Left ventricle myocardium inferior (tissue), 1 donor: ENCODE data around the gene TLN1. TPM values are rescaled to one million over a fixed set of nuclear protein-coding genes. Genes with fewer than 3 reads are reported as not detected.
A peak's percentile ranks its signal among the peaks of the same experiment; 100 is the strongest.

ENCODE experiments used
- DNase-seq: peaks from one replicate; pipeline ENCODE4 v3.0.0-alpha.2; 2020
- H3K27ac ChIP-seq: fragments of 200-600 bp; replicated peaks from 2 replicates; pipeline ENCODE4 v1.8.0; 2021
- H3K27me3 ChIP-seq: fragments of 200-600 bp; 2 replicates; pipeline ENCODE4 v1.8.0; 2021; ENCODE audit warnings: low read depth
- H3K36me3 ChIP-seq: fragments of 200-600 bp; 2 replicates; pipeline ENCODE4 v1.8.0; 2021
- H3K4me1 ChIP-seq: fragments of 200-600 bp; 2 replicates; pipeline ENCODE4 v1.8.0; 2021
- H3K4me3 ChIP-seq: fragments of 200-600 bp; 2 replicates; pipeline ENCODE4 v1.8.0; 2021; ENCODE audit warnings: mild to moderate bottlenecking, moderate library complexity
- H3K9me3 ChIP-seq: fragments of 200-600 bp; replicated peaks from 2 replicates; pipeline ENCODE4 v1.8.0; 2021
- intact Hi-C: fragments of 100-400 bp; cut with micrococcal nuclease; formaldehyde crosslinking; loops from one replicate; pipeline ENCODE4 v1.11.0; 2022
- total RNA-seq: library from RNA; stranded (reverse); fragmentation: NEBNext Ultra II Directional; extraction: Animal tissue kit (Norgen Biotek cat#: 25700); gene quantifications from one replicate; pipeline ENCODE4 v1.2.1, GENCODE V29; 2021
- TF ChIP-seq, protein P1 (sequence below): fragments of 200-600 bp; IDR thresholded peaks from 2 replicates; pipeline ENCODE4 v1.8.0; 2021; ENCODE audit warnings: antibody characterized with exemption, mild to moderate bottlenecking, borderline replicate concordance
- donor health status: DM: no; HTN: yes; CAD: no; lungs with severe emphysema.

TLN1 gene
- total RNA-seq, 1 donor from 2014 or later, result 234 TPM

- H3K4me1 ChIP-seq, result peaks cover 51% of the 10 kb centered on the region
- no peak for DNase-seq
- H3K4me3 ChIP-seq, result no peak within 1 kb of the TSS
- peaks cover 47% of the 10 kb centered on the region for H3K36me3 ChIP-seq
- TF ChIP-seq, protein P1, sequence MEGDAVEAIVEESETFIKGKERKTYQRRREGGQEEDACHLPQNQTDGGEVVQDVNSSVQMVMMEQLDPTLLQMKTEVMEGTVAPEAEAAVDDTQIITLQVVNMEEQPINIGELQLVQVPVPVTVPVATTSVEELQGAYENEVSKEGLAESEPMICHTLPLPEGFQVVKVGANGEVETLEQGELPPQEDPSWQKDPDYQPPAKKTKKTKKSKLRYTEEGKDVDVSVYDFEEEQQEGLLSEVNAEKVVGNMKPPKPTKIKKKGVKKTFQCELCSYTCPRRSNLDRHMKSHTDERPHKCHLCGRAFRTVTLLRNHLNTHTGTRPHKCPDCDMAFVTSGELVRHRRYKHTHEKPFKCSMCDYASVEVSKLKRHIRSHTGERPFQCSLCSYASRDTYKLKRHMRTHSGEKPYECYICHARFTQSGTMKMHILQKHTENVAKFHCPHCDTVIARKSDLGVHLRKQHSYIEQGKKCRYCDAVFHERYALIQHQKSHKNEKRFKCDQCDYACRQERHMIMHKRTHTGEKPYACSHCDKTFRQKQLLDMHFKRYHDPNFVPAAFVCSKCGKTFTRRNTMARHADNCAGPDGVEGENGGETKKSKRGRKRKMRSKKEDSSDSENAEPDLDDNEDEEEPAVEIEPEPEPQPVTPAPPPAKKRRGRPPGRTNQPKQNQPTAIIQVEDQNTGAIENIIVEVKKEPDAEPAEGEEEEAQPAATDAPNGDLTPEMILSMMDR, result no peak
- no peak within 1 kb of the TSS for H3K27ac ChIP-seq
- intact Hi-C loops, result no loop called here
- H3K9me3 ChIP-seq, result no peaks in the 10 kb centered on the region
- H3K27me3 ChIP-seq, result no peaks in the 10 kb centered on the region
These were observed 22.3 kb upstream of the TLN1 start, which contains the start of gene MSMP for GRCh38 chr9:35754264-35754663. Gene MSMP (minus strand): TSS chr9:35754276. CDS start chr9:35754129, 147 bp downstream.

DNA sequence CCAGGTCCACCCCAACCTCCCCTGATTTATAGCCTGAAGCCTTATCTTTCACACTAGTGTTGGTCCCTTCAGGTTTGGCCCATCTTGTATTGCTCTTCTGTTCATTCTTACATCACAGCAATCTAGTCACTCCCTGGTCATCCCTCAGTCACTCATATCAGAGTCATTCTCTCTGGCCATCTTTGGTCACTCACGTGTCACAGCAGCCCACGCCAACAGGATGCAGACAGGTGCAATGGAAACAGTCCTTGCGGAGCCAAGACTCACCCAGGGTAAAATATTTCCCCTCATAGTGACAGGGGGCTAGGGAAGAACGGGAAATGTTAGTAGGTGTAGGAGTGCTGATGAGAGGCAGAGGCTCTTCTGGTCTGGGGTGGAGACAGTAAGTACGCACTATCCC lies 21.5 kb upstream of the TLN1 start:
- Histone ChIP-seq H3K27ac (no peak overlapping the region), H3K9me3 (no peaks in the 10 kb centered on the region), H3K4me3 (no peak overlapping the region), H3K27me3 (no peaks in the 10 kb centered on the region), H3K36me3 (peaks cover 47% of the 10 kb centered on the region), H3K4me1 (peaks cover 50% of the 10 kb centered on the region)
- TF ChIP-seq, protein P1, result no peak
- intact Hi-C loops, result no loop called here
- no peak for DNase-seq

DNA sequence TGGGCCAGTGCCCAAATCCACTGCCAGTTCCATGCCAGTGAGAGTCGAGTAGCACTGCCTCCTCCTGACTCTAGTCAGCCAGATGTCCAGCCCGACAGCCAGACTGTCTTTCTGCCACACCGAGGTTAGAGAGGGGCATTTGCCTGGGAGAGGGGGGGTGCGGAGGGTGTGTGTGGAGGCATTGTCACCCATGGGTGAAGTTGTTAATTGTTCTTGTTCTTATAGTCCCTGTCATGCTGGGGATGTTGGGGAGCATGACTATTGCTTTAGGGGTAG lies 18.2 kb upstream of the TLN1 start:
- no peak for DNase-seq
- H3K36me3 ChIP-seq, result peaks cover 52% of the 10 kb centered on the region

GRCh38 chr9:35749515-35750255 lies 17.7 kb upstream of the TLN1 start:
- peaks cover 53% of the 10 kb centered on the region for H3K36me3 ChIP-seq
- peak overlapping the region; percentile 95 for H3K27ac ChIP-seq
- peak overlapping the region; percentile 80 for H3K4me3 ChIP-seq
- no peaks in the 10 kb centered on the region for H3K9me3 ChIP-seq
- H3K4me1 ChIP-seq, result peaks cover 63% of the 10 kb centered on the region
- intact Hi-C loops, result no loop called here
- TF ChIP-seq, protein P1, result no peak
- no peak for DNase-seq
- H3K27me3 ChIP-seq, result no peaks in the 10 kb centered on the region

More for the DNA sequence above, 18.2 kb upstream of the TLN1 start:
- Histone ChIP-seq H3K9me3 (no peaks in the 10 kb centered on the region), H3K4me3 (peak overlapping the region; percentile 80), H3K4me1 (peaks cover 58% of the 10 kb centered on the region), H3K27ac (peak overlapping the region; percentile 95), H3K27me3 (no peaks in the 10 kb centered on the region)
- intact Hi-C loops, result no loop called here
- TF ChIP-seq, protein P1, result no peak

- Histone ChIP-seq H3K4me3 (peak within 1 kb of the TSS; percentile 80), H3K36me3 (peaks cover 53% of the 10 kb centered on the region), H3K9me3 (no peaks in the 10 kb centered on the region), H3K27me3 (no peaks in the 10 kb centered on the region), H3K4me1 (peaks cover 70% of the 10 kb centered on the region), H3K27ac (peak within 1 kb of the TSS; percentile 95)
- DNase-seq, result peak; percentile 86
- TF ChIP-seq, protein P1, result no peak
- intact Hi-C loops, result no loop called here
These were observed 17.0 kb upstream of the TLN1 start, which contains the start of the genes GBA2 and RGP1 for GRCh38 chr9:35748858-35749514. Gene GBA2 (minus strand): TSS chr9:35749228. CDS start chr9:35748704, 524 bp downstream. Gene RGP1 (plus strand): TSS chr9:35749287. CDS start chr9:35749756, 469 bp downstream.
